WTC11 (cell line): Measurements from ENCODE around the gene AGAP1. TPM values are rescaled to one million over a fixed set of nuclear protein-coding genes. Genes with fewer than 3 reads are reported as not detected.

Experiments used
- ATAC-seq: fragments of 200-7000 bp; cut with Tn5 transposase; 2 replicates; pipeline ENCODE4 v1.10.0; 2021; ENCODE audit warnings: mild to moderate bottlenecking, moderate library complexity
- CTCF ChIA-PET: fragments of 300-600 bp; sonication (Branson Sonifier 250); formaldehyde crosslinking; loops from one replicate; lab custom pipeline; 2021; ENCODE audit warnings: antibody characterized with exemption; lab: Charles Lee
- POLR2A ChIA-PET: fragments of 350-600 bp; sonication (Branson Sonifier 250); formaldehyde crosslinking; loops from one replicate; lab custom pipeline; 2021; ENCODE audit warnings: antibody characterized with exemption; lab: Charles Lee
- DNase-seq: peaks from one replicate; pipeline ENCODE4 v3.0.0; 2021; ENCODE audit warnings: low spot score
- H3K27ac Mint-ChIP-seq: 2 replicates; pipeline ENCODE4 v1.8.0; 2021; ENCODE audit warnings: mixed read lengths
- H3K27me3 Mint-ChIP-seq: 2 replicates; pipeline ENCODE4 v1.8.0; 2021; ENCODE audit warnings: low read depth, mild to moderate bottlenecking, moderate library complexity, mixed read lengths
- H3K36me3 Mint-ChIP-seq: 2 replicates; pipeline ENCODE4 v1.8.0; 2021; ENCODE audit warnings: mixed read lengths
- H3K4me1 Mint-ChIP-seq: 2 replicates; pipeline ENCODE4 v1.8.0; 2022; ENCODE audit warnings: mixed read lengths
- H3K4me3 Mint-ChIP-seq: 2 replicates; pipeline ENCODE4 v1.8.0; 2021; ENCODE audit warnings: mild to moderate bottlenecking, moderate library complexity, mixed read lengths
- H3K9me3 Mint-ChIP-seq: 2 replicates; pipeline ENCODE4 v1.8.0; 2021; ENCODE audit warnings: mixed read lengths
- FOXJ3 ChIP-seq: sonication (generic); formaldehyde crosslinking; IDR thresholded peaks from 2 replicates; pipeline ENCODE4 v1.9.0; 2021; ENCODE audit warnings: missing genetic modification reagents, mild to moderate bottlenecking, borderline replicate concordance
- FOXK1 ChIP-seq: sonication (generic); formaldehyde crosslinking; IDR thresholded peaks from 2 replicates; pipeline ENCODE4 v1.8.0; 2022; ENCODE audit warnings: mild to moderate bottlenecking, moderate library complexity, missing genetic modification reagents
- GABPB1 ChIP-seq: sonication (generic); formaldehyde crosslinking; IDR thresholded peaks from 2 replicates; pipeline ENCODE4 v1.8.1; 2023; ENCODE audit warnings: mild to moderate bottlenecking, missing genetic modification reagents
- GRHL2 ChIP-seq: fragments of 250-450 bp; sonication (Bioruptor Pico); IDR thresholded peaks from 2 replicates; pipeline ENCODE4 v1.8.0; 2022; ENCODE audit warnings: mild to moderate bottlenecking, moderate library complexity; ENCODE audit not compliant: insufficient replicate concordance, severe bottlenecking
- JUN ChIP-seq: sonication (generic); formaldehyde crosslinking; IDR thresholded peaks from 2 replicates; pipeline ENCODE4 v1.8.0; 2023; ENCODE audit warnings: mild to moderate bottlenecking, missing genetic modification reagents
- MXD4 ChIP-seq: fragments of 250-450 bp; sonication (Bioruptor Pico); IDR thresholded peaks from 2 replicates; pipeline ENCODE4 v1.8.0; 2021; ENCODE audit warnings: mild to moderate bottlenecking, moderate library complexity, borderline replicate concordance
- NR2C2 ChIP-seq: sonication (generic); formaldehyde crosslinking; IDR thresholded peaks from 2 replicates; pipeline ENCODE4 v1.8.0; 2022; ENCODE audit warnings: mild to moderate bottlenecking, missing genetic modification reagents
- ZNF121 ChIP-seq: sonication (generic); formaldehyde crosslinking; IDR thresholded peaks from 2 replicates; pipeline ENCODE4 v1.8.0; 2023; ENCODE audit warnings: missing genetic modification reagents
- ZNF232 ChIP-seq: sonication (generic); formaldehyde crosslinking; IDR thresholded peaks from 2 replicates; pipeline ENCODE4 v1.8.0; 2022; ENCODE audit warnings: mild to moderate bottlenecking, missing genetic modification reagents
- ZNF671 ChIP-seq: fragments of 250-450 bp; sonication (Bioruptor Pico); IDR thresholded peaks from 2 replicates; pipeline ENCODE4 v1.8.0; 2021; ENCODE audit warnings: mild to moderate bottlenecking
- total RNA-seq: library from RNA; stranded (reverse); gene quantifications from 3 replicates; pipeline ENCODE4 v1.2.3, GENCODE V29; 2021
- TF ChIP-seq, protein P1 (sequence below): sonication (generic); formaldehyde crosslinking; IDR thresholded peaks from 2 replicates; pipeline ENCODE4 v1.8.1; 2022; ENCODE audit warnings: mild to moderate bottlenecking, missing genetic modification reagents, moderate library complexity, borderline replicate concordance
- TF ChIP-seq, protein P2 (sequence below): sonication (generic); formaldehyde crosslinking; IDR thresholded peaks from 2 replicates; pipeline ENCODE4 v1.8.1; 2022; ENCODE audit warnings: low read depth, missing genetic modification reagents, borderline replicate concordance
- TF ChIP-seq, protein P3 (sequence below): sonication (generic); formaldehyde crosslinking; conservative IDR thresholded peaks from 2 replicates; pipeline ENCODE4 v1.8.1; 2023; ENCODE audit warnings: mild to moderate bottlenecking, low read depth, missing genetic modification reagents, moderate library complexity
- TF ChIP-seq, protein P4 (sequence below): sonication (generic); formaldehyde crosslinking; IDR thresholded peaks from 2 replicates; pipeline ENCODE4 v1.8.0; 2023; ENCODE audit warnings: mild to moderate bottlenecking, missing genetic modification reagents
- TF ChIP-seq, protein P5 (sequence below): sonication (generic); formaldehyde crosslinking; conservative IDR thresholded peaks from 2 replicates; pipeline ENCODE4 v1.8.1; 2022; ENCODE audit warnings: mild to moderate bottlenecking, missing genetic modification reagents
- TF ChIP-seq, protein P6 (sequence below): sonication (generic); formaldehyde crosslinking; IDR thresholded peaks from 2 replicates; pipeline ENCODE4 v1.8.1; 2023; ENCODE audit warnings: mild to moderate bottlenecking, missing genetic modification reagents, moderate library complexity
- TF ChIP-seq, protein P7 (sequence below): fragments of 250-450 bp; sonication (Bioruptor Pico); IDR thresholded peaks from 2 replicates; pipeline ENCODE4 v1.9.0; 2021; ENCODE audit warnings: moderate library complexity, mild to moderate bottlenecking, inconsistent platforms, borderline replicate concordance
- TF ChIP-seq, protein P8 (sequence below): sonication (generic); formaldehyde crosslinking; IDR thresholded peaks from 2 replicates; pipeline ENCODE4 v1.8.1; 2023; ENCODE audit warnings: mild to moderate bottlenecking, missing genetic modification reagents, moderate library complexity
- TF ChIP-seq, protein P9 (sequence below): sonication (generic); formaldehyde crosslinking; IDR thresholded peaks from 2 replicates; pipeline ENCODE4 v1.8.0; 2022; ENCODE audit warnings: mild to moderate bottlenecking, missing genetic modification reagents

Gene AGAP1
- total RNA-seq, 1 experiment from 2014 or later, result 49.3 TPM

DNA sequence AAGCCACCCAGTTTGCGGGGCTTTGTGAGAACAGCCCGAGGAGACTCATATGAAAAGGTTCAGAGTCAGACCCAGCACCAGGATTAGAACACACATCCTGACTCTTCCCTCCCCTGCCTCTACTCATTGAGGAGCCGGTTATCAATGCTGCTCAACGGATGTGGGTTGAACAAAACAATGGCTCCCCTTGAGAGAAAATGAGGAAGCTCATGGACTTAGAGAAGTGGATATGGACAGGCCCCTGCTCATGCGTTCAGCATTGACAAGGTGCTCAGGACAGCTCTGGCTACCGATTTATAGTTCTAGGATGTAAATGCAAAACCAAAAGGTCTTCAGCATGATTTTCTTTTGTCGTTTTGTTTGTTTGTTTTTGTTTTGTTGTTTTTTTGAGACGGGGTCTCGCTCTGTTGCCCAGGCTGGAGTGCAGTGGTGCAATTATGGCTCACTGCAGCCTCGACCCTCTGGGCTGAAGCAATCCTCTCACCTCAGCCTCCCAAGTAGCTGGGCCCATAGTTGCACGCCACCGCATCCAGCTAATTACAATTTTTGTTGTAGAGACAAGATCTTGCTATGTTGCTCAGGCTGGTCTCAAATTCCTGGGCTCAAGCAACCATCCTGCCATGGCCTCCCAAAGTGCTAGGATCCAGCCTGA, 32.0 kb upstream of the AGAP1 start:
- ATAC-seq (no peak), DNase-seq (no peak)
- TF ChIP-seq, protein P1, sequence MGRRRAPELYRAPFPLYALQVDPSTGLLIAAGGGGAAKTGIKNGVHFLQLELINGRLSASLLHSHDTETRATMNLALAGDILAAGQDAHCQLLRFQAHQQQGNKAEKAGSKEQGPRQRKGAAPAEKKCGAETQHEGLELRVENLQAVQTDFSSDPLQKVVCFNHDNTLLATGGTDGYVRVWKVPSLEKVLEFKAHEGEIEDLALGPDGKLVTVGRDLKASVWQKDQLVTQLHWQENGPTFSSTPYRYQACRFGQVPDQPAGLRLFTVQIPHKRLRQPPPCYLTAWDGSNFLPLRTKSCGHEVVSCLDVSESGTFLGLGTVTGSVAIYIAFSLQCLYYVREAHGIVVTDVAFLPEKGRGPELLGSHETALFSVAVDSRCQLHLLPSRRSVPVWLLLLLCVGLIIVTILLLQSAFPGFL, result no peak
- TF ChIP-seq ZNF121 (CRISPR knock-in tag), result no peak
- TF ChIP-seq, protein P2, sequence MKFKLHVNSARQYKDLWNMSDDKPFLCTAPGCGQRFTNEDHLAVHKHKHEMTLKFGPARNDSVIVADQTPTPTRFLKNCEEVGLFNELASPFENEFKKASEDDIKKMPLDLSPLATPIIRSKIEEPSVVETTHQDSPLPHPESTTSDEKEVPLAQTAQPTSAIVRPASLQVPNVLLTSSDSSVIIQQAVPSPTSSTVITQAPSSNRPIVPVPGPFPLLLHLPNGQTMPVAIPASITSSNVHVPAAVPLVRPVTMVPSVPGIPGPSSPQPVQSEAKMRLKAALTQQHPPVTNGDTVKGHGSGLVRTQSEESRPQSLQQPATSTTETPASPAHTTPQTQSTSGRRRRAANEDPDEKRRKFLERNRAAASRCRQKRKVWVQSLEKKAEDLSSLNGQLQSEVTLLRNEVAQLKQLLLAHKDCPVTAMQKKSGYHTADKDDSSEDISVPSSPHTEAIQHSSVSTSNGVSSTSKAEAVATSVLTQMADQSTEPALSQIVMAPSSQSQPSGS, result no peak
- TF ChIP-seq, protein P3, sequence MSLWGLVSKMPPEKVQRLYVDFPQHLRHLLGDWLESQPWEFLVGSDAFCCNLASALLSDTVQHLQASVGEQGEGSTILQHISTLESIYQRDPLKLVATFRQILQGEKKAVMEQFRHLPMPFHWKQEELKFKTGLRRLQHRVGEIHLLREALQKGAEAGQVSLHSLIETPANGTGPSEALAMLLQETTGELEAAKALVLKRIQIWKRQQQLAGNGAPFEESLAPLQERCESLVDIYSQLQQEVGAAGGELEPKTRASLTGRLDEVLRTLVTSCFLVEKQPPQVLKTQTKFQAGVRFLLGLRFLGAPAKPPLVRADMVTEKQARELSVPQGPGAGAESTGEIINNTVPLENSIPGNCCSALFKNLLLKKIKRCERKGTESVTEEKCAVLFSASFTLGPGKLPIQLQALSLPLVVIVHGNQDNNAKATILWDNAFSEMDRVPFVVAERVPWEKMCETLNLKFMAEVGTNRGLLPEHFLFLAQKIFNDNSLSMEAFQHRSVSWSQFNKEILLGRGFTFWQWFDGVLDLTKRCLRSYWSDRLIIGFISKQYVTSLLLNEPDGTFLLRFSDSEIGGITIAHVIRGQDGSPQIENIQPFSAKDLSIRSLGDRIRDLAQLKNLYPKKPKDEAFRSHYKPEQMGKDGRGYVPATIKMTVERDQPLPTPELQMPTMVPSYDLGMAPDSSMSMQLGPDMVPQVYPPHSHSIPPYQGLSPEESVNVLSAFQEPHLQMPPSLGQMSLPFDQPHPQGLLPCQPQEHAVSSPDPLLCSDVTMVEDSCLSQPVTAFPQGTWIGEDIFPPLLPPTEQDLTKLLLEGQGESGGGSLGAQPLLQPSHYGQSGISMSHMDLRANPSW (CRISPR knock-in tag), result no peak
- no peak for TF ChIP-seq FOXJ3 (CRISPR knock-in tag)
- TF ChIP-seq ZNF671, result no peak
- TF ChIP-seq, protein P4, sequence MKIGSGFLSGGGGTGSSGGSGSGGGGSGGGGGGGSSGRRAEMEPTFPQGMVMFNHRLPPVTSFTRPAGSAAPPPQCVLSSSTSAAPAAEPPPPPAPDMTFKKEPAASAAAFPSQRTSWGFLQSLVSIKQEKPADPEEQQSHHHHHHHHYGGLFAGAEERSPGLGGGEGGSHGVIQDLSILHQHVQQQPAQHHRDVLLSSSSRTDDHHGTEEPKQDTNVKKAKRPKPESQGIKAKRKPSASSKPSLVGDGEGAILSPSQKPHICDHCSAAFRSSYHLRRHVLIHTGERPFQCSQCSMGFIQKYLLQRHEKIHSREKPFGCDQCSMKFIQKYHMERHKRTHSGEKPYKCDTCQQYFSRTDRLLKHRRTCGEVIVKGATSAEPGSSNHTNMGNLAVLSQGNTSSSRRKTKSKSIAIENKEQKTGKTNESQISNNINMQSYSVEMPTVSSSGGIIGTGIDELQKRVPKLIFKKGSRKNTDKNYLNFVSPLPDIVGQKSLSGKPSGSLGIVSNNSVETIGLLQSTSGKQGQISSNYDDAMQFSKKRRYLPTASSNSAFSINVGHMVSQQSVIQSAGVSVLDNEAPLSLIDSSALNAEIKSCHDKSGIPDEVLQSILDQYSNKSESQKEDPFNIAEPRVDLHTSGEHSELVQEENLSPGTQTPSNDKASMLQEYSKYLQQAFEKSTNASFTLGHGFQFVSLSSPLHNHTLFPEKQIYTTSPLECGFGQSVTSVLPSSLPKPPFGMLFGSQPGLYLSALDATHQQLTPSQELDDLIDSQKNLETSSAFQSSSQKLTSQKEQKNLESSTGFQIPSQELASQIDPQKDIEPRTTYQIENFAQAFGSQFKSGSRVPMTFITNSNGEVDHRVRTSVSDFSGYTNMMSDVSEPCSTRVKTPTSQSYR (CRISPR knock-in tag), result no peak
- TF ChIP-seq GRHL2 (CRISPR knock-in tag), result no peak
- TF ChIP-seq, protein P5, sequence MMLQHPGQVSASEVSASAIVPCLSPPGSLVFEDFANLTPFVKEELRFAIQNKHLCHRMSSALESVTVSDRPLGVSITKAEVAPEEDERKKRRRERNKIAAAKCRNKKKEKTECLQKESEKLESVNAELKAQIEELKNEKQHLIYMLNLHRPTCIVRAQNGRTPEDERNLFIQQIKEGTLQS (CRISPR knock-in tag), result no peak
- TF ChIP-seq MXD4, result no peak
- no peak for TF ChIP-seq FOXK1 (CRISPR knock-in tag)
- no peak for TF ChIP-seq NR2C2 (CRISPR knock-in tag)
- TF ChIP-seq, protein P6, sequence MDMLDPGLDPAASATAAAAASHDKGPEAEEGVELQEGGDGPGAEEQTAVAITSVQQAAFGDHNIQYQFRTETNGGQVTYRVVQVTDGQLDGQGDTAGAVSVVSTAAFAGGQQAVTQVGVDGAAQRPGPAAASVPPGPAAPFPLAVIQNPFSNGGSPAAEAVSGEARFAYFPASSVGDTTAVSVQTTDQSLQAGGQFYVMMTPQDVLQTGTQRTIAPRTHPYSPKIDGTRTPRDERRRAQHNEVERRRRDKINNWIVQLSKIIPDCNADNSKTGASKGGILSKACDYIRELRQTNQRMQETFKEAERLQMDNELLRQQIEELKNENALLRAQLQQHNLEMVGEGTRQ (CRISPR knock-in tag), result no peak
- TF ChIP-seq, protein P7, sequence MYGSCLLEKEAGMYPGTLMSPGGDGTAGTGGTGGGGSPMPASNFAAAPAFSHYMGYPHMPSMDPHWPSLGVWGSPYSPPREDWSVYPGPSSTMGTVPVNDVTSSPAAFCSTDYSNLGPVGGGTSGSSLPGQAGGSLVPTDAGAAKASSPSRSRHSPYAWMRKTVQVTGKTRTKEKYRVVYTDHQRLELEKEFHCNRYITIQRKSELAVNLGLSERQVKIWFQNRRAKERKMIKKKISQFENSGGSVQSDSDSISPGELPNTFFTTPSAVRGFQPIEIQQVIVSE (CRISPR knock-in tag), result no peak
- TF ChIP-seq GABPB1 (CRISPR knock-in tag), result no peak
- TF ChIP-seq, protein P8, sequence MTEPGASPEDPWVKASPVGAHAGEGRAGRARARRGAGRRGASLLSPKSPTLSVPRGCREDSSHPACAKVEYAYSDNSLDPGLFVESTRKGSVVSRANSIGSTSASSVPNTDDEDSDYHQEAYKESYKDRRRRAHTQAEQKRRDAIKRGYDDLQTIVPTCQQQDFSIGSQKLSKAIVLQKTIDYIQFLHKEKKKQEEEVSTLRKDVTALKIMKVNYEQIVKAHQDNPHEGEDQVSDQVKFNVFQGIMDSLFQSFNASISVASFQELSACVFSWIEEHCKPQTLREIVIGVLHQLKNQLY (CRISPR knock-in tag), result no peak
- TF ChIP-seq JUN (CRISPR knock-in tag), result no peak
- TF ChIP-seq, protein P9, sequence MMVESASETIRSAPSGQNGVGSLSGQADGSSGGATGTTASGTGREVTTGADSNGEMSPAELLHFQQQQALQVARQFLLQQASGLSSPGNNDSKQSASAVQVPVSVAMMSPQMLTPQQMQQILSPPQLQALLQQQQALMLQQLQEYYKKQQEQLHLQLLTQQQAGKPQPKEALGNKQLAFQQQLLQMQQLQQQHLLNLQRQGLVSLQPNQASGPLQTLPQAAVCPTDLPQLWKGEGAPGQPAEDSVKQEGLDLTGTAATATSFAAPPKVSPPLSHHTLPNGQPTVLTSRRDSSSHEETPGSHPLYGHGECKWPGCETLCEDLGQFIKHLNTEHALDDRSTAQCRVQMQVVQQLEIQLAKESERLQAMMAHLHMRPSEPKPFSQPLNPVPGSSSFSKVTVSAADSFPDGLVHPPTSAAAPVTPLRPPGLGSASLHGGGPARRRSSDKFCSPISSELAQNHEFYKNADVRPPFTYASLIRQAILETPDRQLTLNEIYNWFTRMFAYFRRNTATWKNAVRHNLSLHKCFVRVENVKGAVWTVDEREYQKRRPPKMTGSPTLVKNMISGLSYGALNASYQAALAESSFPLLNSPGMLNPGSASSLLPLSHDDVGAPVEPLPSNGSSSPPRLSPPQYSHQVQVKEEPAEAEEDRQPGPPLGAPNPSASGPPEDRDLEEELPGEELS (CRISPR knock-in tag), result no peak
- TF ChIP-seq ZNF232 (CRISPR knock-in tag), result no peak
- ChIA-PET POLR2A (no interaction called here), CTCF (interaction anchor here (0.7 kb wide), 1 partner anchor 345 kb away, joined by 3 read pairs; no protein-coding TSS in a partner anchor)
- no peak overlapping the region for H3K27ac Mint-ChIP-seq
- no peaks in the 10 kb centered on the region for H3K36me3 Mint-ChIP-seq
- no peaks in the 10 kb centered on the region for H3K4me1 Mint-ChIP-seq
- H3K9me3 Mint-ChIP-seq, result no peaks in the 10 kb centered on the region
- H3K27me3 Mint-ChIP-seq, result no peaks in the 10 kb centered on the region
- no peak overlapping the region for H3K4me3 Mint-ChIP-seq
